Smooth muscle cell (in vitro differentiated cells): ENCODE results near the gene COX7A2L. TPM values are rescaled to one million over a fixed set of nuclear protein-coding genes. Genes with fewer than 3 reads are reported as not detected.
"Not testable (repeated sequence)": the region's sequence is repeated elsewhere in the genome, so short reads cannot be mapped to it uniquely, and the experiment has no call there.

Source experiments
- DNase-seq: peaks from one replicate; lab custom pipeline; 2025; ENCODE audit not compliant: unreplicated experiment; lab: John Stamatoyannopoulos, UW
- H2AFZ ChIP-seq: fragments of 200-600 bp; sonication (generic); 2 replicates; pipeline ENCODE4 v1.6.0; 2016; ENCODE audit warnings: antibody characterized with exemption, low read depth, mild to moderate bottlenecking
- H3F3A ChIP-seq: fragments of 200-600 bp; sonication (generic); 2 replicates; pipeline ENCODE4 v1.6.0; 2017; ENCODE audit warnings: antibody characterized with exemption, low read depth
- H3K27ac ChIP-seq: fragments of 200-600 bp; sonication (generic); 2 replicates; pipeline ENCODE4 v1.5.1; 2016; ENCODE audit warnings: low read depth, mild to moderate bottlenecking
- H3K27me3 ChIP-seq: fragments of 200-600 bp; sonication (generic); 2 replicates; pipeline ENCODE4 v1.6.1; 2016; ENCODE audit warnings: low read depth, mild to moderate bottlenecking
- H3K36me3 ChIP-seq: fragments of 200-600 bp; sonication (generic); 2 replicates; pipeline ENCODE4 v1.5.1; 2016; ENCODE audit warnings: low read depth
- H3K4me1 ChIP-seq: fragments of 200-600 bp; sonication (generic); 2 replicates; pipeline ENCODE4 v1.5.1; 2016; ENCODE audit warnings: low read depth
- H3K4me2 ChIP-seq: fragments of 200-600 bp; sonication (generic); 2 replicates; pipeline ENCODE4 v1.6.0; 2016; ENCODE audit warnings: mild to moderate bottlenecking
- H3K4me3 ChIP-seq: fragments of 200-600 bp; sonication (generic); 2 replicates; pipeline ENCODE4 v1.5.1; 2016; ENCODE audit warnings: mild to moderate bottlenecking
- H3K79me2 ChIP-seq: fragments of 200-600 bp; sonication (generic); 2 replicates; pipeline ENCODE4 v1.6.0; 2016; ENCODE audit warnings: low read depth, mild to moderate bottlenecking
- H3K9ac ChIP-seq: fragments of 200-600 bp; sonication (generic); 2 replicates; pipeline ENCODE4 v1.6.0; 2016; ENCODE audit warnings: low read depth
- H3K9me3 ChIP-seq: fragments of 200-600 bp; sonication (generic); replicated peaks from 2 replicates; pipeline ENCODE4 v1.5.1; 2016; ENCODE audit warnings: low read depth
- H4K20me1 ChIP-seq: fragments of 200-600 bp; sonication (generic); 2 replicates; pipeline ENCODE4 v1.6.0; 2016; ENCODE audit warnings: low read depth
- WGBS: methylation state at CpG from one replicate; pipeline ENCODE4 v1.1.7; 2016; ENCODE audit warnings: low lambda C conversion rate; 5-methylcytosine and 5-hydroxymethylcytosine counted together
- polyA plus RNA-seq: library from polyadenylated mRNA; unstranded; fragments of >200 nt; fragmentation: Nextera tagmentation; extraction: Ambion mirVana; gene quantifications from 2 replicates; pipeline ENCODE4 v1.2.1, GENCODE V29; 2016
- total RNA-seq: library from RNA; depleted of rRNA; stranded (reverse); fragments of >200 nt; gene quantifications from 2 replicates; pipeline ENCODE4 v1.2.3, GENCODE V29; 2014
- TF ChIP-seq, protein P1 (sequence below): fragments of 200-600 bp; sonication (generic); IDR thresholded peaks from 2 replicates; pipeline ENCODE4 v1.5.1; 2017; ENCODE audit warnings: borderline replicate concordance, mild to moderate bottlenecking, antibody characterized with exemption; ENCODE audit not compliant: insufficient read depth, poor library complexity, severe bottlenecking

Gene COX7A2L
- total and polyA plus RNA-seq, 2 experiments from 2014 or later = 93.3 to 145 TPM

DNA sequence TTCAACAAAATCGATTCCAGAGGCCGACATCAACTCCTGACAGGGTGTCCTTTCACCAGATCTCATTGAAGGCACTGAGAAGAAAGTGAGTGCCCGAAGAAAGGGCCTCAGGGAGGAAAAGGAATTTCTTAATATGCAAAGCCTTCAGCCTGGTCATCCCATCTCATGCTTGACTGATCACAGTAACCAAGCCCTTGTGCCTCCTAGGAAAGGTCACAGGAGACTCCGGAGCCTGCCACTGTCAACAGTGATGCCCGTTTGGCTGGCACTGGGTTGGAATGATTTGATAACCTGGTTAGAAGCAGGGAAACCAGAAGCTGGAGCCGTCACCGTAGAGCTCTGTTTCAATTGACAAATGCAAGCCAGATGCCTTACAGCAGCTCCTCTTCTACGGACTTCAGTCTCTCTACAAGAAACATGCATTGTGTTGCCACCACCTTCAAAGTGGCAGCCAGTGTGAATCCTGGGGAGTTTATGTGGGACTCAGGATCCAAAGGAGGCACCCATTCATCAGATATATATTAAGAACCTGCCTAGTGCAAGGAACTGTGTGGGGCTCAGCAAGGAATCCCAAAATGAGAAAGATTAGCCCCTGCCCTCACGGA is 24.6 kb downstream of the COX7A2L start:
- peaks cover 9% of the 10 kb centered on the region for H3K36me3 ChIP-seq
- H3F3A ChIP-seq = peaks cover 5% of the 10 kb centered on the region
- TF ChIP-seq, protein P1, sequence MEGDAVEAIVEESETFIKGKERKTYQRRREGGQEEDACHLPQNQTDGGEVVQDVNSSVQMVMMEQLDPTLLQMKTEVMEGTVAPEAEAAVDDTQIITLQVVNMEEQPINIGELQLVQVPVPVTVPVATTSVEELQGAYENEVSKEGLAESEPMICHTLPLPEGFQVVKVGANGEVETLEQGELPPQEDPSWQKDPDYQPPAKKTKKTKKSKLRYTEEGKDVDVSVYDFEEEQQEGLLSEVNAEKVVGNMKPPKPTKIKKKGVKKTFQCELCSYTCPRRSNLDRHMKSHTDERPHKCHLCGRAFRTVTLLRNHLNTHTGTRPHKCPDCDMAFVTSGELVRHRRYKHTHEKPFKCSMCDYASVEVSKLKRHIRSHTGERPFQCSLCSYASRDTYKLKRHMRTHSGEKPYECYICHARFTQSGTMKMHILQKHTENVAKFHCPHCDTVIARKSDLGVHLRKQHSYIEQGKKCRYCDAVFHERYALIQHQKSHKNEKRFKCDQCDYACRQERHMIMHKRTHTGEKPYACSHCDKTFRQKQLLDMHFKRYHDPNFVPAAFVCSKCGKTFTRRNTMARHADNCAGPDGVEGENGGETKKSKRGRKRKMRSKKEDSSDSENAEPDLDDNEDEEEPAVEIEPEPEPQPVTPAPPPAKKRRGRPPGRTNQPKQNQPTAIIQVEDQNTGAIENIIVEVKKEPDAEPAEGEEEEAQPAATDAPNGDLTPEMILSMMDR = no peak
- H4K20me1 ChIP-seq = peaks cover 16% of the 10 kb centered on the region
- H3K4me1 ChIP-seq = no peaks in the 10 kb centered on the region
- 98% methylated on average over 9 of the region's 9 CpGs for WGBS
- no peak overlapping the region for H2AFZ ChIP-seq
- no peak for DNase-seq
- H3K27ac ChIP-seq = no peak overlapping the region
- no peaks in the 10 kb centered on the region for H3K27me3 ChIP-seq
- no peak overlapping the region for H3K9ac ChIP-seq
- no peak overlapping the region for H3K4me3 ChIP-seq
- no peaks in the 10 kb centered on the region for H3K9me3 ChIP-seq
- H3K4me2 ChIP-seq = no peak overlapping the region
- peaks cover 13% of the 10 kb centered on the region for H3K79me2 ChIP-seq

DNA sequence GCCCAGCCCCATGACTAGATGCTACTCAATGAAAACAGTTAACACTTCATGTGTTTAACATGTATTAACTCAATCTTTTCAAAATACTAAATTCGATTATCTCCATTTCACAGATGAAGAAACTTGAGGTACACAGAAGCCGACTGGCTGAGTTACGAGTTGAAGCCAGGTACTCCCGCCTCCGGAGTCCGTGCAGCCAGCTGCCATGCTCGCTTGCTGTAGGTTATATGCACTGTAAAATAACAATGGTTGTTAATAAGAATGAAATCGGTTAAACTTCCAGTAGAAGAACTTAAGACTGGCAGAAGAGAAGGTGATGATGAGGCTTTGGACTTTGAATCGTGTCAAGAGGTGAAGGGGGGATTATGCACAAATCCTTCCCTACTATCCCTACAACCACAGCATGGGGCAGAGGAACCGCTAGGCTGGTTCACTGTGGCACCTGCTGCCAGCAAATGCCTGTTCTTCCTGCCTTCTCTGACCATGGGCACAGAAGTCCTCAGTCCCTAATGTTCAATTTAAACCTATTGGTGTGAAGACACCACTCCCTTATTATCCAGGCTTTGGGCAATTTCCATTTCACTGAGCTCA is 25.4 kb downstream of the COX7A2L start:
- H3K9ac ChIP-seq = no peak overlapping the region
- H3K4me2 ChIP-seq = no peak overlapping the region
- no peaks in the 10 kb centered on the region for H3K4me1 ChIP-seq
- H3K79me2 ChIP-seq = peaks cover 5% of the 10 kb centered on the region
- H3K27me3 ChIP-seq = no peaks in the 10 kb centered on the region
- H3K36me3 ChIP-seq = peaks cover 10% of the 10 kb centered on the region
- H4K20me1 ChIP-seq = peaks cover 7% of the 10 kb centered on the region
- no peak for DNase-seq
- peaks cover 5% of the 10 kb centered on the region for H3F3A ChIP-seq
- H2AFZ ChIP-seq = no peak overlapping the region
- TF ChIP-seq, protein P1 = no peak
- H3K9me3 ChIP-seq = no peaks in the 10 kb centered on the region
- 98% methylated on average over 10 of the region's 10 CpGs for WGBS
- H3K4me3 ChIP-seq = no peak overlapping the region
- H3K27ac ChIP-seq = no peak overlapping the region

DNA sequence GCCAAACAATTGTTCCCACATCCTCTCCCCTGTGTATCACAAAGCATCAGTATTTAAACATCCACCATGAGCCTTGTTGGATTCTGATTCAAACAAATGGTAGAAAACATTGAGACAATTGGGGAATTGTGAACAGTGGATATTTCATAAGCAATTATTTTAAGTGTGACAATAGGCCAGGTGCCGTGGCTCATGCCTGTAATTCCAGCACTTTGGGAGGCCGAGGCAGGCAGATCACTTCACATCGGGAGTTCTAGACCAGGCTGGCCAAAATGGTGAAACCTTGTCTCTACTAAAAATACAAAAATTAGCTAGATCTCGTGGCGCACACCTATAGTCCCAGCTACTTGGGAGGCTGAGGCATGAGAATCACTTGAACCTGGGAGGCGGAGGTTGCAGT is 26.2 kb downstream of the COX7A2L start:
- not testable (repeated sequence) for H3K27ac ChIP-seq, H3K79me2 ChIP-seq, H4K20me1 ChIP-seq, H3K27me3 ChIP-seq, H3K36me3 ChIP-seq, H3F3A ChIP-seq, DNase-seq, H3K4me3 ChIP-seq, H3K9ac ChIP-seq, H3K4me2 ChIP-seq, H2AFZ ChIP-seq, H3K9me3 ChIP-seq, H3K4me1 ChIP-seq
- 97% methylated on average over 6 of the region's 6 CpGs for WGBS

DNA sequence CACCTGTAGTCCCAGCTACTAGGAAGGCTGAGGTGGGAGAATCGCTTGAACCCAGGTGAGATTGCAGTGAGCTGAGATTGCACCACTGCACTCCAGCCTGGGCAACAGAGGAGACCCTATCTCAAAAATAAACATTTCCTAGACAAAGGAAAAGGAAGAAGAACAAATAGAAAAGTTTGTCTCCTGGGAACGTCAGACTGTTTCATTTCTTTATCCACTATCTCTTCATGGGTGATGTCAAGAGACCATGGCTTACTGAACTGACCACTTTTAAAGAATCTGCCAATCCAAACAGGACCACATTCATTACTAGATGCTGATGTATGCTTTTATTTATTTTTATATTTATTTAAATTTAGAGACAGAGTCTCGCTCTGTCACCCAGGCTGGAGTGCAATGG is 26.8 kb downstream of the COX7A2L start:
- DNase-seq = no peak
- no peaks in the 10 kb centered on the region for H3K27me3 ChIP-seq
- no peaks in the 10 kb centered on the region for H3K9me3 ChIP-seq
- H3K4me2 ChIP-seq = no peak overlapping the region
- peaks cover 10% of the 10 kb centered on the region for H3K36me3 ChIP-seq
- TF ChIP-seq, protein P1 = no peak
- 92% methylated on average over 3 of the region's 3 CpGs for WGBS
- H3K79me2 ChIP-seq = peaks cover 5% of the 10 kb centered on the region
- peaks cover 5% of the 10 kb centered on the region for H3F3A ChIP-seq
- no peak overlapping the region for H3K27ac ChIP-seq
- H3K9ac ChIP-seq = no peak overlapping the region
- H3K4me3 ChIP-seq = no peak overlapping the region
- H3K4me1 ChIP-seq = no peaks in the 10 kb centered on the region
- no peaks in the 10 kb centered on the region for H4K20me1 ChIP-seq
- H2AFZ ChIP-seq = no peak overlapping the region
